OCI-LY1 (cell line): ENCODE measurements around the gene NCOA5.

Experiments used
- H2AFZ ChIP-seq: fragments of 200-600 bp; sonication (generic), shearing (Covaris generic); 2 replicates; pipeline ENCODE4 v1.6.0; 2014; ENCODE audit warnings: antibody characterized with exemption, mild to moderate bottlenecking, low read length
- H3F3A ChIP-seq: fragments of 200-600 bp; sonication (generic), shearing (Covaris generic); 2 replicates; pipeline ENCODE4 v1.6.0; 2014; ENCODE audit warnings: mild to moderate bottlenecking, antibody characterized with exemption, low read length, moderate library complexity; ENCODE audit not compliant: insufficient read depth
- H3K27ac ChIP-seq: fragments of 200-600 bp; sonication (generic); 2 replicates; pipeline ENCODE4 v1.5.1; 2014; ENCODE audit warnings: low read length, mixed run types, mild to moderate bottlenecking, low read depth; ENCODE audit not compliant: poor library complexity, severe bottlenecking
- H3K27me3 ChIP-seq: fragments of 200-600 bp; sonication (generic); 2 replicates; pipeline ENCODE4 v1.6.0; 2014; ENCODE audit warnings: antibody characterized with exemption, mild to moderate bottlenecking, low read length, moderate library complexity; ENCODE audit not compliant: insufficient read depth
- H3K36me3 ChIP-seq: fragments of 200-600 bp; sonication (generic); 2 replicates; pipeline ENCODE4 v1.6.1; 2014; ENCODE audit warnings: mild to moderate bottlenecking, antibody characterized with exemption, low read length, moderate library complexity, mixed read lengths; ENCODE audit not compliant: insufficient read depth
- H3K4me1 ChIP-seq: fragments of 200-600 bp; sonication (generic); 2 replicates; pipeline ENCODE4 v1.5.1; 2014; ENCODE audit warnings: mild to moderate bottlenecking, low read length, moderate library complexity; ENCODE audit not compliant: insufficient read depth, severe bottlenecking
- H3K4me2 ChIP-seq: fragments of 200-600 bp; sonication (generic), shearing (Covaris generic); 2 replicates; pipeline ENCODE4 v1.6.1; 2014; ENCODE audit warnings: low read length
- H3K4me3 ChIP-seq: fragments of 200-600 bp; sonication (generic); 2 replicates; pipeline ENCODE4 v1.5.1; 2014; ENCODE audit warnings: low read length, low read depth, mild to moderate bottlenecking, mixed read lengths; ENCODE audit not compliant: poor library complexity, severe bottlenecking
- H3K79me2 ChIP-seq: fragments of 200-600 bp; shearing (Covaris generic); 2 replicates; pipeline ENCODE4 v1.6.1; 2016; ENCODE audit warnings: mixed run types, low read length, mixed read lengths; ENCODE audit not compliant: insufficient read depth
- H3K9ac ChIP-seq: fragments of 200-600 bp; sonication (generic), shearing (Covaris generic); 2 replicates; pipeline ENCODE4 v1.6.1; 2014; ENCODE audit warnings: mild to moderate bottlenecking, low read length, mixed read lengths
- H3K9me2 ChIP-seq: fragments of 200-600 bp; sonication (generic), shearing (Covaris generic); 2 replicates; pipeline ENCODE4 v1.6.1; 2014; ENCODE audit warnings: low read depth, mild to moderate bottlenecking, low read length, mixed read lengths
- H3K9me3 ChIP-seq: fragments of 200-600 bp; shearing (Covaris generic); 2 replicates; pipeline ENCODE4 v1.6.1; 2014; ENCODE audit warnings: low read length, mixed read lengths
- H4K20me1 ChIP-seq: fragments of 200-600 bp; sonication (generic), shearing (Covaris generic); 2 replicates; pipeline ENCODE4 v1.6.0; 2016; ENCODE audit warnings: mild to moderate bottlenecking, low read length; ENCODE audit not compliant: insufficient read depth
- CTCF ChIP-seq: fragments of 200-600 bp; sonication (generic), shearing (Covaris generic); IDR thresholded peaks from 2 replicates; pipeline ENCODE4 v1.5.1; 2017; ENCODE audit warnings: mild to moderate bottlenecking, antibody characterized with exemption, low read length, moderate library complexity, mixed read lengths
- EZH2 ChIP-seq: fragments of 200-600 bp; sonication (generic), shearing (Covaris generic); IDR thresholded peaks from 2 replicates; pipeline ENCODE4 v1.8.0; 2017; ENCODE audit warnings: borderline replicate concordance, mixed run types, mild to moderate bottlenecking, antibody characterized with exemption, low read length, moderate library complexity, mixed read lengths

Gene NCOA5

GRCh38 chr20:46053416-46053815, 36.3 kb downstream of the NCOA5 start:
- H3K9ac ChIP-seq: no peak overlapping the region
- no peaks in the 10 kb centered on the region for H3K9me3 ChIP-seq
- no peak overlapping the region for H3K27ac ChIP-seq
- no peak overlapping the region for H2AFZ ChIP-seq
- no peaks in the 10 kb centered on the region for H3K9me2 ChIP-seq
- H3K4me2 ChIP-seq: no peak overlapping the region
- no peaks in the 10 kb centered on the region for H4K20me1 ChIP-seq
- no peaks in the 10 kb centered on the region for H3K36me3 ChIP-seq
- no peaks in the 10 kb centered on the region for H3K27me3 ChIP-seq
- no peak overlapping the region for H3K4me3 ChIP-seq
- H3K4me1 ChIP-seq: no peaks in the 10 kb centered on the region
- TF ChIP-seq EZH2 (no peak), CTCF (no peak)
- H3F3A ChIP-seq: no peaks in the 10 kb centered on the region
- H3K79me2 ChIP-seq: no peaks in the 10 kb centered on the region

GRCh38 chr20:46051556-46052308, 38.0 kb downstream of the NCOA5 start:
- Histone ChIP-seq H3K4me3 (no peak overlapping the region), H3F3A (no peaks in the 10 kb centered on the region), H3K4me2 (no peak overlapping the region), H3K9ac (no peak overlapping the region), H3K9me3 (no peaks in the 10 kb centered on the region), H3K9me2 (no peaks in the 10 kb centered on the region), H3K27ac (no peak overlapping the region), H3K27me3 (peaks cover 10% of the 10 kb centered on the region; the same call in 1 of the 2 replicates), H3K79me2 (no peaks in the 10 kb centered on the region), H2AFZ (no peak overlapping the region), H3K36me3 (no peaks in the 10 kb centered on the region), H3K4me1 (no peaks in the 10 kb centered on the region), H4K20me1 (no peaks in the 10 kb centered on the region)
- TF ChIP-seq EZH2 (no peak), CTCF (no peak)

GRCh38 chr20:46050885-46051284, 38.9 kb downstream of the NCOA5 start:
- Histone ChIP-seq H3K36me3 (no peaks in the 10 kb centered on the region), H3K4me3 (no peak overlapping the region), H3K79me2 (no peaks in the 10 kb centered on the region), H3K9me2 (no peaks in the 10 kb centered on the region), H3K27me3 (peaks cover 10% of the 10 kb centered on the region; the same call in 1 of the 2 replicates), H2AFZ (no peak overlapping the region), H3K4me2 (no peak overlapping the region), H3K9ac (no peak overlapping the region), H3F3A (no peaks in the 10 kb centered on the region), H4K20me1 (no peaks in the 10 kb centered on the region), H3K27ac (no peak overlapping the region), H3K4me1 (no peaks in the 10 kb centered on the region), H3K9me3 (no peaks in the 10 kb centered on the region)
- TF ChIP-seq EZH2 (no peak), CTCF (no peak)
